K562 (cell line): Measurements from ENCODE around the gene KCNJ13. TPM values are rescaled to one million over a fixed set of nuclear protein-coding genes. Genes with fewer than 3 reads are reported as not detected.

Experiments
- ATAC-seq: fragments of 200-7000 bp; cut with Tn5 transposase; 3 replicates; pipeline ENCODE4 v1.9.1; 2020; ENCODE audit warnings: moderate library complexity
- BruUV-seq: library from RNA; stranded (reverse); fragments of 400-500 nt; replicated peaks from 2 replicates; lab custom pipeline; 2021; lab: Mats Ljungman, UMichigan
- CTCF ChIA-PET: fragments of 300-600 bp; formaldehyde crosslinking; extraction: SDS; loops from one replicate; lab custom pipeline; 2021; ENCODE audit warnings: low intra/inter-chr PET ratio; lab: Yijun Ruan, JAX
- POLR2A ChIA-PET: fragments of 300-600, 350-650 bp; sonication (Branson Sonifier 250); formaldehyde crosslinking; extraction: SDS; loops from one replicate; lab custom pipeline; 2021; ENCODE audit warnings: antibody characterized with exemption, inconsistent platforms; lab: Yijun Ruan, JAX
- DNase-seq, 4 experiments: peaks; one replicate each; pipeline versions ENCODE4 v3.0.0 to v3.0.0-alpha.2; 2011 to 2018; ENCODE audit warnings: low spot score in 3 of 4, mixed read lengths in 3 of 4; ENCODE audit errors: extremely low read depth in 1 of 4
- FAIRE-seq: peaks from 2 replicates; lab custom pipeline; 2011; peaks lifted over from hg19 to GRCh38; lab: Jason Lieb, UNC
- H2AFZ ChIP-seq: 2 replicates; pipeline ENCODE4 v1.6.0; 2011; ENCODE audit warnings: low read depth, low read length, control low read depth, inconsistent platforms
- H3K27ac ChIP-seq: fragments of 200-600 bp; 3 replicates; pipeline ENCODE4 v1.8.0; 2011; ENCODE audit warnings: low read depth, mild to moderate bottlenecking, control low read depth, inconsistent platforms, low read length, moderate library complexity, mixed read lengths; ENCODE audit errors: extremely low read depth
- H3K27me3 ChIP-seq, 2 experiments: fragments of 300-600 bp in 1 of 2; 2 replicates in 1 of 2; 3 replicates in 1 of 2; pipeline versions ENCODE4 v1.6.0 to v1.8.0; 2011; ENCODE audit warnings: inconsistent platforms in 2 of 2, low read length in 2 of 2, mild to moderate bottlenecking in 1 of 2, mixed read lengths in 1 of 2, moderate library complexity in 1 of 2; ENCODE audit not compliant: control insufficient read depth in 2 of 2, insufficient read depth in 2 of 2
- H3K36me3 ChIP-seq: fragments of 300-600 bp; 3 replicates; pipeline ENCODE4 v1.8.0; 2011; ENCODE audit warnings: mild to moderate bottlenecking, low read length, inconsistent platforms; ENCODE audit not compliant: control insufficient read depth, insufficient read depth
- H3K4me1 ChIP-seq, 2 experiments: fragments of 200-600 bp in 1 of 2; replicated peaks in 1 of 2; 2 replicates in 1 of 2; 3 replicates in 1 of 2; pipeline versions ENCODE4 v1.5.1 to v1.8.0; 2011; ENCODE audit warnings: inconsistent platforms in 2 of 2, low read length in 2 of 2, mild to moderate bottlenecking in 1 of 2, mixed read lengths in 1 of 2, moderate library complexity in 1 of 2; ENCODE audit not compliant: control insufficient read depth in 2 of 2, insufficient read depth in 2 of 2
- H3K4me2 ChIP-seq: 2 replicates; pipeline ENCODE4 v1.6.1; 2011; ENCODE audit warnings: low read length, control low read depth, inconsistent platforms, mixed read lengths; ENCODE audit not compliant: insufficient read depth
- H3K4me3 ChIP-seq: fragments of 200-600 bp; sonication (generic), shearing (Covaris generic); 2 replicates; pipeline ENCODE4 v1.5.1; 2016; ENCODE audit warnings: control low read depth, inconsistent platforms
- H3K79me2 ChIP-seq: fragments of 200-600 bp; 3 replicates; pipeline ENCODE4 v1.8.0; 2011; ENCODE audit warnings: low read length, inconsistent platforms; ENCODE audit not compliant: control insufficient read depth, insufficient read depth
- H3K9ac ChIP-seq, 2 experiments: 2 replicates each; pipeline versions ENCODE4 v1.6.0 to v1.6.1; 2011; ENCODE audit warnings: low read depth in 2 of 2, low read length in 2 of 2, control low read depth in 1 of 2, inconsistent platforms in 1 of 2, mild to moderate bottlenecking in 1 of 2, mixed read lengths in 1 of 2; ENCODE audit not compliant: insufficient read depth in 1 of 2
- H3K9me1 ChIP-seq: one replicate; pipeline ENCODE4 v1.6.0; 2011; ENCODE audit warnings: inconsistent platforms, mild to moderate bottlenecking, low read length, moderate library complexity; ENCODE audit not compliant: control insufficient read depth, insufficient read depth
- H3K9me3 ChIP-seq: replicated peaks from 2 replicates; pipeline ENCODE4 v1.5.1; 2011; ENCODE audit warnings: low read depth, low read length, inconsistent platforms; ENCODE audit not compliant: control insufficient read depth, insufficient read depth
- H4K20me1 ChIP-seq: replicated peaks from 2 replicates; pipeline ENCODE4 v1.6.1; 2011; ENCODE audit warnings: low read length, inconsistent platforms, mixed read lengths; ENCODE audit not compliant: control insufficient read depth, insufficient read depth
- CC2D1A ChIP-seq: fragments of 450-650 bp; IDR thresholded peaks from 2 replicates; pipeline ENCODE4 v1.6.1; 2017; ENCODE audit warnings: mild to moderate bottlenecking
- CEBPB ChIP-seq: fragments of 450-650 bp; IDR thresholded peaks from 2 replicates; pipeline ENCODE4 v1.6.1; 2016; ENCODE audit warnings: missing genetic modification characterization, missing compliant biosample characterization
- COPS2 ChIP-seq: fragments of 450-650 bp; conservative IDR thresholded peaks from 2 replicates; pipeline ENCODE4 v1.6.1; 2016; ENCODE audit warnings: mild to moderate bottlenecking, moderate library complexity
- ESRRB ChIP-seq: fragments of 250-450 bp; sonication (Bioruptor Pico); IDR thresholded peaks from 2 replicates; pipeline ENCODE4 v1.5.0; 2020; ENCODE audit warnings: mild to moderate bottlenecking, moderate library complexity, borderline replicate concordance
- KLF6 ChIP-seq: fragments of 250-450 bp; sonication (Bioruptor Pico); IDR thresholded peaks from 2 replicates; pipeline ENCODE4 v1.4.0; 2020; ENCODE audit warnings: mild to moderate bottlenecking, moderate library complexity, borderline replicate concordance
- MYNN ChIP-seq, 2 experiments: sonication (generic); formaldehyde crosslinking in 1 of 2; IDR thresholded peaks; 2 replicates each; pipeline versions ENCODE4 v1.5.0 to v1.6.1; 2016 to 2020; ENCODE audit warnings: antibody characterized with exemption in 1 of 2, missing genetic modification reagents in 1 of 2
- POLR2B ChIP-seq: fragments of 450-650 bp; IDR thresholded peaks from 2 replicates; pipeline ENCODE4 v1.6.1; 2018; ENCODE audit warnings: low read depth; ENCODE audit not compliant: partially characterized antibody
- RCOR1 ChIP-seq, 2 experiments: IDR thresholded peaks; 2 replicates each; pipeline ENCODE4 v1.6.1; 2012; ENCODE audit warnings: low read depth in 2 of 2, low read length in 2 of 2, borderline replicate concordance in 1 of 2, improper control_type of control experiment in 1 of 2
- SIX5 ChIP-seq, 2 experiments: IDR thresholded peaks; 2 replicates each; pipeline ENCODE4 v1.6.1; 2011; ENCODE audit warnings: low read length in 2 of 2, borderline replicate concordance in 1 of 2, low read depth in 1 of 2, mild to moderate bottlenecking in 1 of 2, moderate library complexity in 1 of 2; ENCODE audit not compliant: insufficient read depth in 1 of 2
- SMAD1 ChIP-seq: fragments of 150-350 bp; IDR thresholded peaks from 2 replicates; pipeline ENCODE4 v1.6.1; 2014; ENCODE audit warnings: low read length, low read depth; ENCODE audit not compliant: partially characterized antibody
- SNRNP70 ChIP-seq: fragments of 200-400 bp; formaldehyde crosslinking; optimal IDR thresholded peaks from 2 replicates; pipeline ENCODE3; 2017; ENCODE audit warnings: low read depth, low read length
- ZBTB26 ChIP-seq: fragments of 450-650 bp; formaldehyde crosslinking; IDR thresholded peaks from 2 replicates; pipeline ENCODE4 v1.4.0; 2022; ENCODE audit warnings: missing genetic modification characterization
- ZFP36 ChIP-seq: fragments of 150-350 bp; IDR thresholded peaks from 2 replicates; pipeline ENCODE4 v1.6.1; 2018; ENCODE audit warnings: low read length, low read depth; ENCODE audit not compliant: partially characterized antibody
- ZNF239 ChIP-seq: fragments of 250-450 bp; sonication (Bioruptor Pico); IDR thresholded peaks from 2 replicates; pipeline ENCODE4 v1.4.0; 2020; ENCODE audit warnings: mild to moderate bottlenecking
- WGBS: fragments of 100-300 bp; shearing (Covaris generic); methylation state at CpG from one replicate; pipeline ENCODE4 v1.1.6; 2016; ENCODE audit warnings: low coverage, mixed read lengths; ENCODE audit not compliant: insufficient coverage; ENCODE audit errors: missing lambda C conversion rate; 5-methylcytosine and 5-hydroxymethylcytosine counted together
- in situ Hi-C: fragments of 300-500 bp; cut with MboI; formaldehyde crosslinking; loops from 4 replicates; pipeline ENCODE4 v1.15.0; 2018; ENCODE audit warnings: inconsistent platforms, mixed read lengths
- intact Hi-C: fragments of 100-400 bp; cut with micrococcal nuclease; formaldehyde crosslinking; loops from 2 replicates; pipeline ENCODE4 v1.14.2; 2022
- polyA plus RNA-seq, 8 experiments: library from polyadenylated mRNA; depleted of rRNA in 4 of 8; stranded (reverse) in 5 of 8; unstranded in 3 of 8; fragments of >200 nt; fragmentation: Nextera tagmentation in 2 of 8; fragmentation: Illumina TruSeq in 1 of 8; extraction: Ambion mirVana in 2 of 8; extraction: Trizol in 1 of 8; gene quantifications; 2 replicates each; pipeline versions ENCODE4 v1.2.1 to v1.2.3, GENCODE V29; 2011 to 2014; ENCODE audit warnings: inconsistent platforms in 1 of 8, missing spikeins in 1 of 8
- total RNA-seq, 7 experiments: library from RNA; depleted of rRNA in 6 of 7; stranded (reverse); fragments of >200 nt in 6 of 7; fragmentation: Illumina TruSeq in 2 of 7; extraction: Trizol in 2 of 7; gene quantifications; 2 replicates each; pipeline versions ENCODE4 v1.2.1 to v1.2.3, GENCODE V29; 2011 to 2021; ENCODE audit warnings: low replicate concordance in 1 of 7
- TF ChIP-seq, protein P1 (sequence below), 2 experiments: fragments of 450-650 bp; formaldehyde crosslinking in 1 of 2; IDR thresholded peaks; 2 replicates each; pipeline versions ENCODE4 v1.4.0 to v1.6.1; 2014 to 2020; ENCODE audit warnings: mild to moderate bottlenecking in 2 of 2, borderline replicate concordance in 1 of 2, low read depth in 1 of 2

KCNJ13 gene
- total and polyA plus RNA-seq, 9 of the 15 experiments (the other 6 are each of a cell fraction or from before 2014, with no cell fraction given), result 0.45 TPM; not detected in 8

- intact Hi-C loops, result no loop called here
These were observed 34.4 kb downstream of the KCNJ13 start for GRCh38 chr2:232741972-232742371.

More at GRCh38 chr2:232741972-232742371, 34.4 kb downstream of the KCNJ13 start:
- FAIRE-seq (no peak), DNase-seq (no peak), ATAC-seq (no peak)
- Histone ChIP-seq H4K20me1 (no peaks in the 10 kb centered on the region), H3K79me2 (no peaks in the 10 kb centered on the region), H2AFZ (no peak overlapping the region), H3K27me3 (no peaks in the 10 kb centered on the region), H3K27ac (no peak overlapping the region), H3K9ac (no peak overlapping the region), H3K4me3 (no peak overlapping the region), H3K9me1 (no peaks in the 10 kb centered on the region), H3K4me1 (no peaks in the 10 kb centered on the region), H3K9me3 (no peaks in the 10 kb centered on the region), H3K4me2 (no peak overlapping the region), H3K36me3 (peaks cover 29% of the 10 kb centered on the region)
- POLR2A ChIA-PET, result no interaction called here
- no TSS peak for BruUV-seq
- in situ Hi-C loops, result no loop called here
- WGBS, result 94% methylated on average over 3 of the region's 3 CpGs
- CTCF ChIA-PET, result no interaction called here
- TF ChIP-seq, protein P1, sequence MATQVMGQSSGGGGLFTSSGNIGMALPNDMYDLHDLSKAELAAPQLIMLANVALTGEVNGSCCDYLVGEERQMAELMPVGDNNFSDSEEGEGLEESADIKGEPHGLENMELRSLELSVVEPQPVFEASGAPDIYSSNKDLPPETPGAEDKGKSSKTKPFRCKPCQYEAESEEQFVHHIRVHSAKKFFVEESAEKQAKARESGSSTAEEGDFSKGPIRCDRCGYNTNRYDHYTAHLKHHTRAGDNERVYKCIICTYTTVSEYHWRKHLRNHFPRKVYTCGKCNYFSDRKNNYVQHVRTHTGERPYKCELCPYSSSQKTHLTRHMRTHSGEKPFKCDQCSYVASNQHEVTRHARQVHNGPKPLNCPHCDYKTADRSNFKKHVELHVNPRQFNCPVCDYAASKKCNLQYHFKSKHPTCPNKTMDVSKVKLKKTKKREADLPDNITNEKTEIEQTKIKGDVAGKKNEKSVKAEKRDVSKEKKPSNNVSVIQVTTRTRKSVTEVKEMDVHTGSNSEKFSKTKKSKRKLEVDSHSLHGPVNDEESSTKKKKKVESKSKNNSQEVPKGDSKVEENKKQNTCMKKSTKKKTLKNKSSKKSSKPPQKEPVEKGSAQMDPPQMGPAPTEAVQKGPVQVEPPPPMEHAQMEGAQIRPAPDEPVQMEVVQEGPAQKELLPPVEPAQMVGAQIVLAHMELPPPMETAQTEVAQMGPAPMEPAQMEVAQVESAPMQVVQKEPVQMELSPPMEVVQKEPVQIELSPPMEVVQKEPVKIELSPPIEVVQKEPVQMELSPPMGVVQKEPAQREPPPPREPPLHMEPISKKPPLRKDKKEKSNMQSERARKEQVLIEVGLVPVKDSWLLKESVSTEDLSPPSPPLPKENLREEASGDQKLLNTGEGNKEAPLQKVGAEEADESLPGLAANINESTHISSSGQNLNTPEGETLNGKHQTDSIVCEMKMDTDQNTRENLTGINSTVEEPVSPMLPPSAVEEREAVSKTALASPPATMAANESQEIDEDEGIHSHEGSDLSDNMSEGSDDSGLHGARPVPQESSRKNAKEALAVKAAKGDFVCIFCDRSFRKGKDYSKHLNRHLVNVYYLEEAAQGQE (IDR thresholded peaks at IDR 0.05; ENCODE audit: borderline replicate concordance), result no peak
- TF ChIP-seq, protein P1 (CRISPR knock-in tag; IDR thresholded peaks at IDR 0.05; ENCODE audit: low read depth), result no peak
- TF ChIP-seq COPS2 (no peak), SIX5 (IDR thresholded peaks at IDR 0.05; ENCODE audit: borderline replicate concordance in 1 of 2, insufficient read depth in 1 of 2, low read depth in 1 of 2, low read length in 2 of 2) (no peak), CEBPB (tag) (no peak), ZNF239 (CRISPR knock-in tag) (no peak), SNRNP70 (no peak), ESRRB (CRISPR knock-in tag) (no peak), KLF6 (no peak), RCOR1 (IDR thresholded peaks at IDR 0.05; ENCODE audit: borderline replicate concordance in 1 of 2, low read depth in 2 of 2, low read length in 2 of 2) (no peak), POLR2B (no peak), MYNN (IDR thresholded peaks at IDR 0.05) (no peak), MYNN (CRISPR knock-in tag; IDR thresholded peaks at IDR 0.05) (no peak), ZFP36 (no peak), ZBTB26 (CRISPR knock-in tag) (no peak), CC2D1A (no peak), SMAD1 (no peak)
